Central memory CD8-positive, alpha-beta T cell (primary cell): Measurements from ENCODE around the gene GTF2A2.
"Not testable (repeated sequence)": the region's sequence is repeated elsewhere in the genome, so short reads cannot be mapped to it uniquely, and the experiment has no call there.

ENCODE experiments used
- ATAC-seq: fragments of 150-1000 bp; cut with Tn5 transposase; replicated peaks from 2 replicates; pipeline ENCODE4 v1.10.0; 2022; ENCODE audit warnings: mild to moderate bottlenecking, moderate FRiP score, moderate number of reproducible peaks; ENCODE audit not compliant: poor library complexity, severe bottlenecking; ENCODE audit errors: extremely low read depth
- DNase-seq, 2 donors: peaks; one replicate each; pipeline ENCODE4 v3.0.0; 2021; ENCODE audit warnings: low spot score in 2 of 2
- H3K27ac Mint-ChIP-seq: one replicate; pipeline ENCODE4 v1.8.0; 2022; ENCODE audit warnings: low read depth, mild to moderate bottlenecking, moderate library complexity, mixed read lengths
- H3K27me3 Mint-ChIP-seq: one replicate; pipeline ENCODE4 v1.8.0; 2022; ENCODE audit warnings: mixed read lengths
- H3K36me3 Mint-ChIP-seq: one replicate; pipeline ENCODE4 v1.8.0; 2022; ENCODE audit warnings: mild to moderate bottlenecking, moderate library complexity, mixed read lengths; ENCODE audit not compliant: insufficient read depth
- H3K4me1 Mint-ChIP-seq: one replicate; pipeline ENCODE4 v1.8.0; 2022; ENCODE audit warnings: mixed read lengths
- H3K4me3 Mint-ChIP-seq: one replicate; pipeline ENCODE4 v1.8.0; 2022; ENCODE audit warnings: mild to moderate bottlenecking, moderate library complexity, mixed read lengths
- H3K9me3 Mint-ChIP-seq: one replicate; pipeline ENCODE4 v1.8.0; 2022; ENCODE audit warnings: mixed read lengths

GTF2A2 gene, protein sequence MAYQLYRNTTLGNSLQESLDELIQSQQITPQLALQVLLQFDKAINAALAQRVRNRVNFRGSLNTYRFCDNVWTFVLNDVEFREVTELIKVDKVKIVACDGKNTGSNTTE

DNA sequence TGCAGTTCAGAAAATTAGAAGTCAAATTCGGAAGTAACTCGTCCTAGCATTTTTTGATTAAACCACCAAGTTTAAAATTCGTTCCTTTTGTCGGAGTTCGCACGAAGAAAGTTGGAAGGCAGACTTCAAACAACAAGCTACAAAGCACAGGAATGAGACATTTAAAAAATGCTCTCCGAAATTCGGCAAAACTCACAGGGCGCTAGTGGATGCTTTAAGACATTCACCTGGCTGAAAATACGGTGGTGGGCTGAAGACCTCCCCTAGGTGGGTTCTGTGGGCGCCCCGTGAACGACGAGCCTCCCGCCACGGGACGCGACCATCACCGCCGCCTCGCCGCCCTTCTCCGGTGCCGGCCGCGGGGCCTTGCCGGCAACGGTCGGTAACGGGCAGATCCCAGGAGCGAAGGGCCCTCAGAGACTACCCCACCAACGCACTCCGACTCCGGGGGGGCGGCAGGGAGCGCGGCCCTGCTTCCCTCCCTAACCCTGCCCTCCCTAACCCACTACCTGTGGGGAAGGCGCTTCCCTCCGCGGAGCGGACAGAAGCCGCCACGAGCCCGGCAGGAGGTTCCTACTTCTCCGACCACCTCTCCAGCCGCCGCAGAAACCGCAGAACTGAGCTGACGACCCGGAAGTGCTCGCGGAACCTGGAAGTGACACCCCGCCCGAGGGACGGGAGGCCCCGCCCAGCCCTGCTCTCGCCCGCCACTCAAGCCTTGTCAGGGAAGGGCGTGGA is at the start of gene GTF2A2:
Gene GTF2A2, minus strand, starts transcription at position 619 of the 738 bp plus-strand sequence. CDS start 5,238 bp downstream, outside the sequence.
- Mint-ChIP-seq H3K9me3 (no peaks in the 10 kb centered on the region), H3K27me3 (no peaks in the 10 kb centered on the region), H3K36me3 (peaks cover 18% of the 10 kb centered on the region), H3K4me3 (no peak within 1 kb of the TSS), H3K4me1 (peaks cover 6% of the 10 kb centered on the region), H3K27ac (no peak within 1 kb of the TSS)
- ATAC-seq: peak; percentile 99
- peak; percentile 82 to 84 for DNase-seq

GRCh38 chr15:59703979-59704796 is 46.9 kb upstream of the GTF2A2 start:
- Mint-ChIP-seq H3K27ac (no peak overlapping the region), H3K4me1 (no peaks in the 10 kb centered on the region), H3K9me3 (no peaks in the 10 kb centered on the region), H3K4me3 (no peak overlapping the region), H3K27me3 (peaks cover 33% of the 10 kb centered on the region), H3K36me3 (no peaks in the 10 kb centered on the region)
- no peak for DNase-seq
- no peak for ATAC-seq

- Mint-ChIP-seq H3K9me3 (no peaks in the 10 kb centered on the region), H3K27ac (no peak overlapping the region), H3K4me3 (no peak overlapping the region), H3K4me1 (no peaks in the 10 kb centered on the region), H3K36me3 (no peaks in the 10 kb centered on the region), H3K27me3 (peaks cover 29% of the 10 kb centered on the region)
- DNase-seq: no peak
- no peak for ATAC-seq
These were observed 45.0 kb upstream of the GTF2A2 start for GRCh38 chr15:59702351-59702750.

- no peak overlapping the region for H3K27ac Mint-ChIP-seq
- peaks cover 25% of the 10 kb centered on the region for H3K27me3 Mint-ChIP-seq
- DNase-seq (no peak), ATAC-seq (no peak)
- no peaks in the 10 kb centered on the region for H3K9me3 Mint-ChIP-seq
- no peaks in the 10 kb centered on the region for H3K36me3 Mint-ChIP-seq
- H3K4me1 Mint-ChIP-seq: no peaks in the 10 kb centered on the region
- no peak overlapping the region for H3K4me3 Mint-ChIP-seq
These were observed 44.6 kb upstream of the GTF2A2 start for GRCh38 chr15:59701880-59702279.

- Mint-ChIP-seq H3K4me1 (no peaks in the 10 kb centered on the region), H3K4me3 (no peak overlapping the region), H3K36me3 (no peaks in the 10 kb centered on the region), H3K27ac (no peak overlapping the region), H3K27me3 (peaks cover 17% of the 10 kb centered on the region), H3K9me3 (no peaks in the 10 kb centered on the region)
- no peak for DNase-seq
- ATAC-seq: no peak
These were observed 42.6 kb upstream of the GTF2A2 start for GRCh38 chr15:59699810-59700431.

DNA sequence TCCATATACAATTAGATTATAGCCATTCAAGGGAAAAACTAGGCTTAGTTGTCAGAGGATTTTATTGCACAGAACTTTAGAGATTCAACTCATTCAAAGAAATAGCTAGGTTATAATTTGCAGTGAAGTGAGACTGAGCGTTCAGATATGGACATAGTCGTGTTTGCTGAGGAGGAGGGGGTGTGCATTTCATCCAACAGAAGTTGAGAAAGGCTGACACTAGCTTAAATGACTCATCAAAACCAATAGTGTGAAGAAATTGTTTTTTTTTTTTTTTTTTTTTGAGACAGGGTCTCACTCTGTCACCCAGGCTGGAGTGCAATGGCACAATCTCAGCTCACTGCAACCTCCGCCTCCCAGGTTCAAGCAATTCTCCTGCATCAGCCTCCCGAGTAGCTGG is 40.8 kb upstream of the GTF2A2 start:
- not testable (repeated sequence) for DNase-seq, H3K27ac Mint-ChIP-seq, H3K36me3 Mint-ChIP-seq, ATAC-seq, H3K4me3 Mint-ChIP-seq, H3K4me1 Mint-ChIP-seq, H3K9me3 Mint-ChIP-seq
- H3K27me3 Mint-ChIP-seq: peaks cover 17% of the 10 kb centered on the region

GRCh38 chr15:59696332-59696731 is 39.0 kb upstream of the GTF2A2 start:
- Mint-ChIP-seq H3K27ac (no peak overlapping the region), H3K9me3 (no peaks in the 10 kb centered on the region), H3K4me1 (no peaks in the 10 kb centered on the region), H3K27me3 (peaks cover 9% of the 10 kb centered on the region), H3K36me3 (no peaks in the 10 kb centered on the region), H3K4me3 (no peak overlapping the region)
- DNase-seq (no peak), ATAC-seq (no peak)

GRCh38 chr15:59694779-59695178 is 37.5 kb upstream of the GTF2A2 start:
- no peak for ATAC-seq

DNA sequence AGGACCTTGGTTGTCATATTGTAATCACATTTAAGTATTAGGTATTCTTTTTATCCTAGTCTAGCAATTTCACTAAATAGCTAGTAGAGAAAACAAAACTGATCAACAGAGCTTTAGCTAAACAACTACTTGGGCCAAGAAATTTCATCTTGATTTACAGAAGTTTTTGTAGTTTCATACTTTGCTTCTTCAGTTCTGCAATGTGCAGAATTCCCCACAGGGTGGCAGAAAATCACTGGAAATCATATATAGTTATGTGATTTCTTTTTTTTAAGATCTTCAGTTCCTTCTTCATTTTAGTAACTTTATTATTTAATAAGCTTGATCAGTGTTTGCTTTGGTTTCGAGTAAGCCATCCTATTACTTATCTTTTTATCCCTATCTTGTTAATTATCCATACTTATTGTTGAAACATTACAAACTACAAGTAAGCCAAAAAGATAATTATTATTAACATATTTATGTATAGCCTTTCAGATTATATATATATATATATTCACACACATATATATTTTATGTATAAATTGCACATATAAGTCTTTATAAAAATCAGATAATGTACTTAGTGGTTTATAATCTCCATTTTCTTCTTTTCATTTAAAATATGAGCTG is 34.0 kb upstream of the GTF2A2 start:
- H3K9me3 Mint-ChIP-seq: no peaks in the 10 kb centered on the region
- DNase-seq: peak in 1 of 2 donors; percentile 24
- H3K36me3 Mint-ChIP-seq: peaks cover 20% of the 10 kb centered on the region
- peaks cover 20% of the 10 kb centered on the region for H3K4me1 Mint-ChIP-seq
- peak overlapping the region; percentile 37 for H3K4me3 Mint-ChIP-seq
- H3K27me3 Mint-ChIP-seq: no peaks in the 10 kb centered on the region
- no peak for ATAC-seq
- peak overlapping the region; percentile 32 for H3K27ac Mint-ChIP-seq

More at GRCh38 chr15:59694779-59695178, 37.5 kb upstream of the GTF2A2 start:
- Mint-ChIP-seq H3K27me3 (peaks cover 3% of the 10 kb centered on the region), H3K27ac (no peak overlapping the region), H3K4me3 (no peak overlapping the region), H3K4me1 (peaks cover 3% of the 10 kb centered on the region), H3K9me3 (no peaks in the 10 kb centered on the region), H3K36me3 (peaks cover 2% of the 10 kb centered on the region)
- DNase-seq: no peak

GRCh38 chr15:59689626-59690236 is 32.4 kb upstream of the GTF2A2 start:
- Mint-ChIP-seq H3K4me1 (peaks cover 26% of the 10 kb centered on the region), H3K27ac (peak overlapping the region; percentile 99), H3K27me3 (no peaks in the 10 kb centered on the region), H3K9me3 (no peaks in the 10 kb centered on the region), H3K36me3 (peaks cover 25% of the 10 kb centered on the region), H3K4me3 (peak overlapping the region; percentile 80)
- peak; percentile 29 for ATAC-seq
- peak; percentile 41 to 48 for DNase-seq

DNA sequence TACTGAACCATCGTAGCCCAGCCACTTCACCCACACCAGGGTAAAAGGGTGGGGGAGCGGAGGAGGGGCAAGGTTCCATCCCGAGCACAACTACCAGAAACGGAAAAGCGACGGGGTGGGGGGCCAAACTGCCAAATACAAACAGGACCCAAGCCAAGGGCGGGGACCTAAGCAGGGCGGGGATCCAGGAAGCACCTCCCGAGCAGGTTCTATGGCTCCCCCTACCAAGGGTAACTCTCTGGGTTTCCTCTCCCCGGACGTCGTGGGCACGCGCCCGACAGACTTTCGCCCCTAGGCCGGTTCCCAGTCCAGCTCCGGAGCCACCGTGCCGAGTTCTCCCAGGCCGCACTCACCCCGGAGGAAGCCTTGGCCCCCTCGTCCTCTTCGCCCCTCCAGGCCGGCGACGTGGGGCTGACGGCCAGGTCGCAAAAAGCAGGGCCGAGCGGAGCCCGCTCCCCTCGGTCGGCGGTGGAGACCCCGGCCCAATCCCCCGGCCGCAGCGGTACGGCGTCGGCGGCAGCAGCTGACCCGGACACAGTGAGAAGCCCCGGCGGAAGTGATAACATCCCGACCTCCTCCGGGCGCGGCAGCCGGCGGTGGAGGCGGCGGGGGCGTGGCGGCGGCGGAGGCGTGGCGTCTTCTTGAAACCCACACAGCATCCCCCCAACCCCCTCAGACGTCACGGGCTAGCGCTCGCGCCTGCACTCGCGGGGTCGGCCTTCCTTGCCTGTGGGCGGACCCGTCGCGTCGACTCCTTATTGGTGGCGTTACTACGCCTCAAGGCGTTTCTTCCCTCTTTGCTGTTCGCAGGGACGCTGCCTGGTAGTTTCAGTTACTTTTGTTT is 31.7 kb upstream of the GTF2A2 start, which contains the start of gene BNIP2:
Gene BNIP2, minus strand, starts transcription at position 539 of the 844 bp plus-strand sequence. CDS start 6,863 bp downstream, outside the sequence.
- peak; percentile 98 to 99 for DNase-seq
- Mint-ChIP-seq H3K9me3 (no peaks in the 10 kb centered on the region), H3K36me3 (peaks cover 27% of the 10 kb centered on the region), H3K4me1 (peaks cover 31% of the 10 kb centered on the region), H3K27ac (peak within 1 kb of the TSS; percentile 99), H3K4me3 (peak within 1 kb of the TSS; percentile 80), H3K27me3 (no peaks in the 10 kb centered on the region)
- peak; percentile 91 for ATAC-seq
